Subcutaneous adipose tissue (tissue), 4 donors: ENCODE measurements around the gene ZNF513. TPM values are rescaled to one million over a fixed set of nuclear protein-coding genes. Genes with fewer than 3 reads are reported as not detected.

Experiments used
- CTCF ChIP-seq: fragments of 450-650 bp; IDR thresholded peaks from one replicate; pipeline ENCODE4 v1.5.1; 2016; ENCODE audit warnings: low read depth, mild to moderate bottlenecking, control low read depth, antibody characterized with exemption, moderate library complexity
- total RNA-seq, 4 donors: library from RNA; depleted of rRNA; stranded (reverse); fragments of >200 nt; gene quantifications; one replicate each; pipeline ENCODE4 v1.1.0, GENCODE V29; 2016

The ZNF513 gene
- total RNA-seq = 10 to 100 TPM in 1 of 4 donors, 1 to 10 TPM in 3; 4.9 to 12.8 (median 8.2) TPM

- no peak for TF ChIP-seq CTCF
Measured at GRCh38 chr2:27380626-27381545, at the start of gene ZNF513. TSS of gene ZNF513 (minus strand) at chr2:27380734. CDS start at chr2:27380526, 208 bp downstream.

- TF ChIP-seq CTCF = no peak
Measured at GRCh38 chr2:27428978-27429541, 48.5 kb upstream of the ZNF513 start.

- TF ChIP-seq CTCF = no peak
Measured at GRCh38 chr2:27428213-27428977, 47.9 kb upstream of the ZNF513 start, which contains the start of gene NRBP1. TSS of gene NRBP1 (plus strand) at chr2:27428631. CDS start at chr2:27433274, 4,643 bp downstream.

GRCh38 chr2:27427863-27428212 lies 47.3 kb upstream of the ZNF513 start:
- no peak for TF ChIP-seq CTCF

- no peak for TF ChIP-seq CTCF
Measured at GRCh38 chr2:27422958-27423357, 42.4 kb upstream of the ZNF513 start.

- TF ChIP-seq CTCF = no peak
Measured at GRCh38 chr2:27421660-27422250, 41.2 kb upstream of the ZNF513 start.
